Measurements from ENCODE around the gene PSENEN. TPM values are rescaled to one million over a fixed set of nuclear protein-coding genes. Genes with fewer than 3 reads are reported as not detected.

Gene PSENEN
- total RNA-seq, 3 donors from 2014 or later, result 37.4 to 54.1 (median 54.0) TPM

GRCh38 chr19:35712567-35713505, 32.6 kb upstream of the PSENEN start:
- H3K4me3 ChIP-seq, result no peak overlapping the region
- intact Hi-C loops (cut with DNase I; ENCODE audit: low total_unique reads), result no loop called here
- no peaks in the 10 kb centered on the region for H3K9me3 ChIP-seq
- no peaks in the 10 kb centered on the region for H3K36me3 ChIP-seq
- TF ChIP-seq POLR2A (IDR thresholded peaks at IDR 0.05) (no peak), POLR2AphosphoS5 (IDR thresholded peaks at IDR 0.05) (no peak), CTCF (IDR thresholded peaks at IDR 0.05) (no peak)
- DNase-seq (ENCODE audit: low spot score in 2 of 2), result no peak
- no peaks in the 10 kb centered on the region for H3K27me3 ChIP-seq
- peaks cover 8% of the 10 kb centered on the region in 2 donors for H3K4me1 ChIP-seq
- no peak overlapping the region for H3K27ac ChIP-seq

- TF ChIP-seq POLR2AphosphoS5 (IDR thresholded peaks at IDR 0.05), result no peak
- TF ChIP-seq CTCF (IDR thresholded peaks at IDR 0.05), result no peak
- no peak for TF ChIP-seq POLR2A (IDR thresholded peaks at IDR 0.05)
- intact Hi-C loops (cut with DNase I; ENCODE audit: low total_unique reads), result no loop called here
- H3K27me3 ChIP-seq, result no peaks in the 10 kb centered on the region
Observed at GRCh38 chr19:35713506-35713850, 32.0 kb upstream of the PSENEN start.

GRCh38 chr19:35713904-35714495, 31.5 kb upstream of the PSENEN start:
- Histone ChIP-seq H3K36me3 (no peaks in the 10 kb centered on the region), H3K4me3 (no peak overlapping the region), H3K4me1 (peaks cover 11 to 12% of the 10 kb centered on the region in 2 donors), H3K27me3 (no peaks in the 10 kb centered on the region), H3K9me3 (no peaks in the 10 kb centered on the region), H3K27ac (no peak overlapping the region)
- intact Hi-C loops (cut with DNase I; ENCODE audit: low total_unique reads), result no loop called here
- TF ChIP-seq POLR2AphosphoS5 (IDR thresholded peaks at IDR 0.05), result no peak
- no peak for TF ChIP-seq CTCF (IDR thresholded peaks at IDR 0.05)
- no peak for TF ChIP-seq POLR2A (IDR thresholded peaks at IDR 0.05)
- DNase-seq (ENCODE audit: low spot score in 2 of 2), result no peak

More at GRCh38 chr19:35713506-35713850, 32.0 kb upstream of the PSENEN start:
- no peaks in the 10 kb centered on the region for H3K36me3 ChIP-seq
- H3K27ac ChIP-seq, result no peak overlapping the region
- no peaks in the 10 kb centered on the region for H3K9me3 ChIP-seq
- no peak for DNase-seq (ENCODE audit: low spot score in 2 of 2)
- H3K4me3 ChIP-seq, result no peak overlapping the region
- H3K4me1 ChIP-seq, result peaks cover 8% of the 10 kb centered on the region in 2 donors

GRCh38 chr19:35714601-35715354, 30.7 kb upstream of the PSENEN start:
- Histone ChIP-seq H3K27ac (no peak overlapping the region), H3K4me1 (peaks cover 17 to 19% of the 10 kb centered on the region in 2 donors), H3K36me3 (no peaks in the 10 kb centered on the region), H3K4me3 (no peak overlapping the region), H3K9me3 (no peaks in the 10 kb centered on the region), H3K27me3 (no peaks in the 10 kb centered on the region)
- intact Hi-C loops (cut with DNase I; ENCODE audit: low total_unique reads), result no loop called here
- DNase-seq (ENCODE audit: low spot score in 2 of 2), result no peak
- TF ChIP-seq POLR2AphosphoS5 (IDR thresholded peaks at IDR 0.05) (no peak), CTCF (IDR thresholded peaks at IDR 0.05) (no peak)
